ENCODE measurements around the gene OR2AG2.

GRCh38 chr11:6755303-6755952 is 16.3 kb downstream of the OR2AG2 start:
- TF ChIP-seq CTCF (conservative IDR thresholded peaks at IDR 0.05) (peak; percentile 94), ZFX (IDR thresholded peaks at IDR 0.05) (no peak)
